Spinal cord (tissue), 10 donors: ENCODE measurements around the gene RGS6. TPM values are rescaled to one million over a fixed set of nuclear protein-coding genes. Genes with fewer than 3 reads are reported as not detected.
A peak's percentile ranks its signal among the peaks of the same experiment; 100 is the strongest.

Experiments
- DNase-seq, 6 donors: peaks; one replicate each; pipeline versions ENCODE4 v3.0.0 to v3.0.0-alpha.2; 2013 to 2015; ENCODE audit warnings: low spot score in 6 of 6, low read depth in 4 of 6
- H3K27ac ChIP-seq: one replicate; pipeline ENCODE4 v1.5.1; 2013; ENCODE audit warnings: low read depth, low read length, control low read depth
- H3K27me3 ChIP-seq: one replicate; pipeline ENCODE4 v1.6.1; 2013; ENCODE audit warnings: low read length; ENCODE audit not compliant: control insufficient read depth, insufficient read depth
- H3K36me3 ChIP-seq: one replicate; pipeline ENCODE4 v1.6.1; 2013; ENCODE audit warnings: low read length; ENCODE audit not compliant: control insufficient read depth, insufficient read depth
- H3K4me1 ChIP-seq: one replicate; pipeline ENCODE4 v1.6.1; 2013; ENCODE audit warnings: low read length; ENCODE audit not compliant: control insufficient read depth, insufficient read depth
- H3K4me3 ChIP-seq: one replicate; pipeline ENCODE4 v1.5.1; 2013; ENCODE audit warnings: low read depth, low read length, control low read depth
- H3K9me3 ChIP-seq: one replicate; pipeline ENCODE4 v1.6.1; 2013; ENCODE audit warnings: low read length; ENCODE audit not compliant: control insufficient read depth, insufficient read depth
- WGBS: methylation state at CpG from one replicate; pipeline ENCODE4 v1.1.5; 2013; ENCODE audit warnings: missing lambda C conversion rate; ENCODE audit not compliant: insufficient coverage; 5-methylcytosine and 5-hydroxymethylcytosine counted together
- polyA plus RNA-seq, 2 donors: library from polyadenylated mRNA; unstranded; fragments of 120-200 nt; gene quantifications; one replicate each; pipeline ENCODE4 v1.2.1, GENCODE V29; 2013; ENCODE audit not compliant: insufficient read length in 2 of 2
- total RNA-seq, 2 donors: library from RNA; depleted of rRNA in 1 of 2; stranded (reverse); fragments of 120-200 nt in 1 of 2; fragments of >200 nt in 1 of 2; gene quantifications; one replicate each; pipeline versions ENCODE4 v1.2.3 to v1.2.4, GENCODE V29; 2013 to 2014
- donor health status: healthy.

The RGS6 gene
- total and polyA plus RNA-seq, 4 donors, result 9.1 to 11.5 (median 10.3) TPM

GRCh38 chr14:72089625-72090024 is 157.4 kb downstream of the RGS6 start:
- H3K27ac ChIP-seq, result no peak overlapping the region
- H3K4me1 ChIP-seq, result no peaks in the 10 kb centered on the region
- DNase-seq, result no peak
- H3K4me3 ChIP-seq, result no peak overlapping the region
- WGBS, result no CpG with 5 or more reads among the region's 4 CpGs
- no peaks in the 10 kb centered on the region for H3K27me3 ChIP-seq
- H3K36me3 ChIP-seq, result no peaks in the 10 kb centered on the region
- H3K9me3 ChIP-seq, result no peaks in the 10 kb centered on the region

DNA sequence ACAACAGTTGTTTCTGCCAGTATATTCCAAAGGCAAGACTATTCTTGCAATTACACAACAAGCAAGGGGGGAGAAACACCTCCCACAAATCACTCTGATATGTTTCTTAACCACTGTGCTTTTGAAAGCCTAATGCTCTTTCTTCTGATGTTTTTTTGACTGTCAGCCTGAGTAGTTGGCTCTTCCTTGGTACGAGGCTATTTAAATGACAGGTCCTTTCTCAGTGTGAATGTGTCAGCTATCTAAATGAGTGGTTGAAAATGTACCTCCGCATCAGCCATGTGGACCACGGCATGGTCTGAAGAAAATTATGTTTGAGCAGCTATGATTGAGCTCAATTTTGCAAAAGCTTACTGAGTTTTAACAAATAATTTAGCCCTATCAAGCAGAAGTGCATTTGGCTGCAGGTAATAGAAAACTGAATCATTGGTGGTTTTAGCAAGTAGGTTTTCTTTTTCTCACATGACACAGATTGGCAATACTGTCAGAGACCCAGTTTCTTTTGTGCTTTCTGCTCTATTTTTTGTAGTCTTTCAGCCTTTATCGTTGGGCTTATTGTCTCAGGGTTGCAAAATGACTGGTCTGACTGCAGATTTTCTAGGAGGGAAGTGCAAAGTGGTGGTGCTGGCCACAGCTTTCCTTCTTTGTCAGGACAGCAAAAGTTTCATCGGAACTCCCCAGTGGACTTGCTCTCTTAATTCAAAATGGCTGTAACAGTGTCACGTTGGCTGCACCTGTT is 162.8 kb downstream of the RGS6 start:
- no peak for DNase-seq
- no peak overlapping the region for H3K27ac ChIP-seq
- WGBS, result 49% methylated on average over 3 of the region's 6 CpGs
- H3K9me3 ChIP-seq, result no peaks in the 10 kb centered on the region
- H3K36me3 ChIP-seq, result no peaks in the 10 kb centered on the region
- peaks cover 4% of the 10 kb centered on the region for H3K4me1 ChIP-seq
- H3K4me3 ChIP-seq, result no peak overlapping the region
- H3K27me3 ChIP-seq, result no peaks in the 10 kb centered on the region

DNA sequence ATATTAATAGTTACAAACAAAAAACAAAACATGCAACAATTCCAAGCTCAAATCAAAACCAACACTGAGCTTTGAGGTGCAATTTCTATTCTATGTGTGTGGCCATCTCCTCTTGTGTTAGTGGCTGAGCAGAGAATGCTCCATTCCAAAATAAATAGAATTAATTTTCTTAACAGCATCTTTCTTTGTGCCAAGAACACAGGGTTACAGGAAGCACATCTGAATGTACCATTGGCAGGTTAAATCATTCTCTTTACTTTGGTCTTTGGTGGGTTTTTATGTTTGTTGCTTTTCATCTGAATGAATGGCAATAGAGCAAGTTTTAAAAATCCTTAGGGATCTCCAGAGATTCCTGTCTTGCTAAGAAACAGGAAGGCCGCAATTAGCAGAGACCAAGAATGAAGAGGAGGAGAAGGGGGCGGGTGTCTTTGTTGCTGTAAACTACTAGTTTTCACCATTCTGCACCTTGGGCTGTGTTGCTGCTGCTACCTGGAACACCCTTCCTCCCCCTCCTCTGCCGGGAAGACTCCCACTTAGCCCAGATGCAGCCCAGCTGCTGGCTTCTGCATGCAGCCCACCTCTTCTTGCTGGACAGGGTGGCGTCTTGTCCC is 165.0 kb downstream of the RGS6 start:
- Histone ChIP-seq H3K27ac (no peak overlapping the region), H3K27me3 (no peaks in the 10 kb centered on the region), H3K4me3 (no peak overlapping the region), H3K4me1 (peaks cover 4% of the 10 kb centered on the region), H3K36me3 (no peaks in the 10 kb centered on the region), H3K9me3 (no peaks in the 10 kb centered on the region)
- DNase-seq, result peak in 1 of 6 donors; percentile 14
- WGBS, result 72% methylated on average over 3 of the region's 4 CpGs

DNA sequence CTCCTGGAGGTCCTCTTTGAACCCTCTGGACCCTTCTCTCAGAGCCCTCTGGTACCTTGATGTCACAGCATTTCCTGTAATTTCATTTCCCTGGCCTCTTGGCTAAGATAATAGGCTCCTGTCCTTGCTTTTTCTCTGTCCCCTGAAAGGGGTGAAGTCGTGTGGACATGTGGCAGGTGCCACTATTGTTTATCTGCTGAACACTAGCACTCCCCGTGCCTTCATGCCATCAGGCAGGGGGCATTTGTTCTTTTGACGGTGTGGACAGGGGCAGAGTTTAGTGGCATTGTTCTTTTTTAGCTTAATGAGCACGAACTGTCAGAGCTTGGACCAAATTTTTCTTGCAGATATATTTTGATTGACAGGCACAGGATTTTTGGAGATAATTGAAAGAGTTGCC is 166.0 kb downstream of the RGS6 start:
- Histone ChIP-seq H3K4me3 (no peak overlapping the region), H3K9me3 (no peaks in the 10 kb centered on the region), H3K27ac (no peak overlapping the region), H3K4me1 (peaks cover 4% of the 10 kb centered on the region), H3K27me3 (no peaks in the 10 kb centered on the region), H3K36me3 (no peaks in the 10 kb centered on the region)
- no peak for DNase-seq
- WGBS, result no CpG with 5 or more reads among the region's 4 CpGs

- Histone ChIP-seq H3K27me3 (no peaks in the 10 kb centered on the region), H3K9me3 (no peaks in the 10 kb centered on the region), H3K4me1 (peaks cover 4% of the 10 kb centered on the region)
These were observed 167.3 kb downstream of the RGS6 start for GRCh38 chr14:72099566-72099965.

GRCh38 chr14:72104011-72104613 is 171.9 kb downstream of the RGS6 start:
- no peak for DNase-seq
- Histone ChIP-seq H3K27ac (no peak overlapping the region), H3K36me3 (no peaks in the 10 kb centered on the region), H3K9me3 (no peaks in the 10 kb centered on the region), H3K4me1 (no peaks in the 10 kb centered on the region), H3K4me3 (no peak overlapping the region), H3K27me3 (no peaks in the 10 kb centered on the region)
- no CpG with 5 or more reads among the region's 12 CpGs for WGBS

More at GRCh38 chr14:72099566-72099965, 167.3 kb downstream of the RGS6 start:
- H3K36me3 ChIP-seq, result no peaks in the 10 kb centered on the region
- H3K27ac ChIP-seq, result no peak overlapping the region
- H3K4me3 ChIP-seq, result no peak overlapping the region
- peak in 2 of 6 donors; percentile 25 to 35 for DNase-seq
- 63% methylated on average over 1 of the region's 3 CpGs for WGBS

- Histone ChIP-seq H3K4me3 (no peak overlapping the region), H3K27ac (no peak overlapping the region), H3K36me3 (no peaks in the 10 kb centered on the region), H3K27me3 (no peaks in the 10 kb centered on the region), H3K9me3 (no peaks in the 10 kb centered on the region), H3K4me1 (no peaks in the 10 kb centered on the region)
- DNase-seq, result peak in 1 of 6 donors; percentile 85
- WGBS, result 97% methylated on average over 5 of the region's 7 CpGs
These were observed 179.7 kb downstream of the RGS6 start for GRCh38 chr14:72111911-72112310.

DNA sequence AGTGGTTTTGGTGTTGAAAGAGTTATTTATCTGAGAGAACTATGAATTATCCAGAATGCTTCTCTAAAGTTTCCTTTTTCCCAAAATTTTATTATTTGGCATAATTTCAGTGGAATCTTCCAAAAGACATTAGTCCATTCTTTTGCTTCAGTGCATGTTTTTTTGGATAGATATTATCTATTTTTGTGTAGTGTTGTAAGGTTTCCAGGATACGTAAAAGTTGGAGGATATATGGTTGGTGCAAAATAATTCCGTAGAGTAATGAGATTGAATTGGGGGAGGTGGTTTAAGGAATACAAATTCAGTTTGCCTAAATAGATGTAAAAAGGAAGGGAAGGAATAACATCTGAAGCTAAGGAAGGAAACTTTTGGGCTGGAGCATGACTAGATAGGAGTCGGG is 186.6 kb downstream of the RGS6 start:
- Histone ChIP-seq H3K36me3 (no peaks in the 10 kb centered on the region), H3K27me3 (no peaks in the 10 kb centered on the region), H3K4me1 (no peaks in the 10 kb centered on the region), H3K4me3 (no peak overlapping the region), H3K27ac (no peak overlapping the region), H3K9me3 (no peaks in the 10 kb centered on the region)
- DNase-seq, result no peak
- 94% methylated on average over 3 of the region's 3 CpGs for WGBS

GRCh38 chr14:72120315-72120714 is 188.1 kb downstream of the RGS6 start:
- Histone ChIP-seq H3K9me3 (no peaks in the 10 kb centered on the region), H3K4me1 (no peaks in the 10 kb centered on the region), H3K27ac (no peak overlapping the region), H3K4me3 (no peak overlapping the region), H3K27me3 (no peaks in the 10 kb centered on the region), H3K36me3 (no peaks in the 10 kb centered on the region)
- DNase-seq, result no peak
- 100% methylated on average over 1 of the region's 3 CpGs for WGBS

DNA sequence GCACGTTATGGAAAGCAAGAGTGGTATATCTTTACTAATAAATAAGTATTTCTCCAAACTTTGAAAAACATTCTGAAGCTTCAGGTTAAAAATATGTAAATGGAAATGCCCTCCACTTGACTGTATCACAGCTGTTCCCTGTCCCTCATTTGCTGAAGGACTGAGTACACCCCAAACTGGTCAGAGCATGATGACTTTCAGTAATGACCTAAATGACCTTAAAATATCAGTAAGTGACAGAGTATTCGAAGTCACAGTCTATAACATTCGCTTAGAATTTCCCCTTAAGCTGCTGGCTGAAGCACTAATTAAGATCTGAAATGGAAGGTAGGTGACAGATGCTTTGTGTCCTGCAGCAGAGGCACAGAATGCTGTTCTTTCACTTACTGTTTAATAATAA is 191.5 kb downstream of the RGS6 start:
- no peak overlapping the region for H3K27ac ChIP-seq
- no peaks in the 10 kb centered on the region for H3K36me3 ChIP-seq
- H3K4me3 ChIP-seq, result no peak overlapping the region
- H3K27me3 ChIP-seq, result no peaks in the 10 kb centered on the region
- H3K4me1 ChIP-seq, result no peaks in the 10 kb centered on the region
- WGBS, result no CpG with 5 or more reads among the region's 3 CpGs
- H3K9me3 ChIP-seq, result no peaks in the 10 kb centered on the region
- DNase-seq, result no peak
